Peyer's patch (tissue), 4 donors: ENCODE data around the gene FXR2.

ENCODE experiments used
- CTCF ChIP-seq, 6 experiments: fragments of 450-650 bp in 4 of 6; fragments of 200-600 bp in 2 of 6; sonication (generic) in 1 of 6; IDR thresholded peaks; one replicate each; pipeline ENCODE4 v1.5.1; 2017 to 2019; ENCODE audit warnings: antibody characterized with exemption in 6 of 6, mild to moderate bottlenecking in 3 of 6, moderate library complexity in 1 of 6
- POLR2A ChIP-seq, 2 donors: fragments of 450-650 bp; IDR thresholded peaks; one replicate each; pipeline ENCODE4 v1.5.1; 2017; ENCODE audit warnings: antibody characterized with exemption in 2 of 2, mild to moderate bottlenecking in 2 of 2, moderate library complexity in 2 of 2

- TF ChIP-seq CTCF (IDR thresholded peaks at IDR 0.05) (no peak), POLR2A (IDR thresholded peaks at IDR 0.05) (no peak)
These were observed 4.1 kb downstream of the FXR2 start for GRCh38 chr17:7610641-7611040.
